ENCODE data around the gene LMBRD1.

- TF ChIP-seq EZH2 (IDR thresholded peaks at IDR 0.05; ENCODE audit: insufficient read depth, poor library complexity, severe bottlenecking) = no peak
- TF ChIP-seq EZH2phosphoT487 (IDR thresholded peaks at IDR 0.05; ENCODE audit: insufficient read depth, low read depth) = no peak
Observed at GRCh38 chr6:69792292-69792691, 4.5 kb downstream of the LMBRD1 start.
